Astrocyte (in vitro differentiated cells and primary cell): ENCODE results near the gene MLNR. TPM values are rescaled to one million over a fixed set of nuclear protein-coding genes. Genes with fewer than 3 reads are reported as not detected.

Experiments used
- DNase-seq: peaks from one replicate; pipeline ENCODE4 v3.0.0-alpha.2; 2010; ENCODE audit warnings: low read depth
- FAIRE-seq: peaks from 2 replicates; lab custom pipeline; 2011; peaks lifted over from hg19 to GRCh38; lab: Jason Lieb, UNC
- H2AFZ ChIP-seq: 2 replicates; pipeline ENCODE4 v1.6.0; 2012; ENCODE audit warnings: low read depth, low read length, inconsistent platforms
- H3K27ac ChIP-seq: 2 replicates; pipeline ENCODE4 v1.5.1; 2011; ENCODE audit warnings: low read depth, low read length, inconsistent platforms
- H3K27me3 ChIP-seq: 2 replicates; pipeline ENCODE4 v1.6.0; 2011; ENCODE audit warnings: low read length, inconsistent platforms; ENCODE audit not compliant: insufficient read depth
- H3K36me3 ChIP-seq: 2 replicates; pipeline ENCODE4 v1.5.1; 2011; ENCODE audit warnings: low read length, inconsistent platforms; ENCODE audit not compliant: insufficient read depth
- H3K4me1 ChIP-seq: 2 replicates; pipeline ENCODE4 v1.5.1; 2011; ENCODE audit warnings: low read length, inconsistent platforms; ENCODE audit not compliant: insufficient read depth
- H3K4me2 ChIP-seq: 2 replicates; pipeline ENCODE4 v1.6.0; 2012; ENCODE audit warnings: low read length, inconsistent platforms
- H3K4me3 ChIP-seq: 2 replicates; pipeline ENCODE4 v1.5.1; 2011; ENCODE audit warnings: low read depth, mild to moderate bottlenecking, low read length, inconsistent platforms; ENCODE audit not compliant: insufficient read depth
- H3K79me2 ChIP-seq: 2 replicates; pipeline ENCODE4 v1.6.0; 2012; ENCODE audit warnings: mild to moderate bottlenecking, low read length, inconsistent platforms; ENCODE audit not compliant: insufficient read depth
- H3K9ac ChIP-seq: 2 replicates; pipeline ENCODE4 v1.6.0; 2012; ENCODE audit warnings: mild to moderate bottlenecking, low read length, inconsistent platforms
- H3K9me3 ChIP-seq: 2 replicates; pipeline ENCODE4 v1.5.1; 2012; ENCODE audit warnings: low read depth, mild to moderate bottlenecking, low read length, inconsistent platforms; ENCODE audit not compliant: insufficient read depth
- H4K20me1 ChIP-seq: 2 replicates; pipeline ENCODE4 v1.6.0; 2012; ENCODE audit warnings: low read length, inconsistent platforms; ENCODE audit not compliant: insufficient read depth
- H3K27ac Mint-ChIP-seq: one replicate; pipeline ENCODE4 v1.8.0; 2021; ENCODE audit warnings: mild to moderate bottlenecking, mixed read lengths; ENCODE audit not compliant: unreplicated experiment
- H3K27me3 Mint-ChIP-seq: one replicate; pipeline ENCODE4 v1.8.0; 2021; ENCODE audit warnings: low read depth, mixed read lengths; ENCODE audit not compliant: unreplicated experiment
- H3K36me3 Mint-ChIP-seq: one replicate; pipeline ENCODE4 v1.8.0; 2021; ENCODE audit warnings: low read depth, mixed read lengths; ENCODE audit not compliant: unreplicated experiment
- H3K4me1 Mint-ChIP-seq: one replicate; pipeline ENCODE4 v1.8.0; 2021; ENCODE audit warnings: low read depth, mixed read lengths; ENCODE audit not compliant: unreplicated experiment
- H3K4me3 Mint-ChIP-seq: one replicate; pipeline ENCODE4 v1.8.0; 2021; ENCODE audit warnings: mild to moderate bottlenecking, moderate library complexity, mixed read lengths; ENCODE audit not compliant: unreplicated experiment
- H3K9me3 Mint-ChIP-seq: one replicate; pipeline ENCODE4 v1.8.0; 2021; ENCODE audit warnings: mild to moderate bottlenecking, mixed read lengths; ENCODE audit not compliant: unreplicated experiment
- EZH2 ChIP-seq: IDR thresholded peaks from 2 replicates; pipeline ENCODE4 v1.6.1; 2012; ENCODE audit warnings: mild to moderate bottlenecking, low read length, inconsistent platforms; ENCODE audit not compliant: insufficient read depth
- total RNA-seq: library from RNA; stranded (reverse); gene quantifications from 2 replicates; pipeline ENCODE4 v1.2.1, GENCODE V29; 2021
- TF ChIP-seq, protein P1 (sequence below): IDR thresholded peaks from 2 replicates; pipeline ENCODE4 v1.5.1; 2011; ENCODE audit warnings: low read depth, mild to moderate bottlenecking, inconsistent platforms, low read length, moderate library complexity; ENCODE audit not compliant: insufficient read depth

MLNR gene
- total RNA-seq, 1 donor from 2014 or later = not detected

DNA sequence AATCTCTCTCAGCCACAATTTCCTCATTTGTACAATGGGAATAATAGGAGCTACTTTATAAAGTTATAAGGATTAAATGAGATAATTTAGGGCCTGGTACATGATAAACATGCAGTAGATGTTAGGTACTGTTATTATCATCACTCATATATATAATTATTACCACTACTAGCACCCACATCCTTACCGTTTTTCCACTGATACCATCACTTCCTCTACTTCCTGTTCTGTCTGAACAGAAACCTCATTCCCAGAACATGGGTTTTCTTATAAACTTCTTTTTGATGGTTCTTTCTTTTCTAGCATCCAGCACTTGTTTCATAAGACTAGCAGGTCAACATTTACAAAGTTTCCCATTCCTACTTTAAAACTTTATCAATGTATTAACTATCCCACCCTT lies 33.9 kb downstream of the MLNR start:
- no peak for TF ChIP-seq EZH2
- TF ChIP-seq, protein P1, sequence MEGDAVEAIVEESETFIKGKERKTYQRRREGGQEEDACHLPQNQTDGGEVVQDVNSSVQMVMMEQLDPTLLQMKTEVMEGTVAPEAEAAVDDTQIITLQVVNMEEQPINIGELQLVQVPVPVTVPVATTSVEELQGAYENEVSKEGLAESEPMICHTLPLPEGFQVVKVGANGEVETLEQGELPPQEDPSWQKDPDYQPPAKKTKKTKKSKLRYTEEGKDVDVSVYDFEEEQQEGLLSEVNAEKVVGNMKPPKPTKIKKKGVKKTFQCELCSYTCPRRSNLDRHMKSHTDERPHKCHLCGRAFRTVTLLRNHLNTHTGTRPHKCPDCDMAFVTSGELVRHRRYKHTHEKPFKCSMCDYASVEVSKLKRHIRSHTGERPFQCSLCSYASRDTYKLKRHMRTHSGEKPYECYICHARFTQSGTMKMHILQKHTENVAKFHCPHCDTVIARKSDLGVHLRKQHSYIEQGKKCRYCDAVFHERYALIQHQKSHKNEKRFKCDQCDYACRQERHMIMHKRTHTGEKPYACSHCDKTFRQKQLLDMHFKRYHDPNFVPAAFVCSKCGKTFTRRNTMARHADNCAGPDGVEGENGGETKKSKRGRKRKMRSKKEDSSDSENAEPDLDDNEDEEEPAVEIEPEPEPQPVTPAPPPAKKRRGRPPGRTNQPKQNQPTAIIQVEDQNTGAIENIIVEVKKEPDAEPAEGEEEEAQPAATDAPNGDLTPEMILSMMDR = no peak
- no peak overlapping the region for H3K4me3 Mint-ChIP-seq
- Histone ChIP-seq H3K9ac (no peak overlapping the region), H2AFZ (no peak overlapping the region), H3K4me1 (no peaks in the 10 kb centered on the region), H3K36me3 (peaks cover 7% of the 10 kb centered on the region), H3K4me2 (no peak overlapping the region), H3K27me3 (no peaks in the 10 kb centered on the region), H3K9me3 (no peaks in the 10 kb centered on the region), H4K20me1 (no peaks in the 10 kb centered on the region), H3K4me3 (no peak overlapping the region), H3K79me2 (peaks cover 3% of the 10 kb centered on the region), H3K27ac (no peak overlapping the region)
- H3K36me3 Mint-ChIP-seq = peaks cover 5% of the 10 kb centered on the region
- DNase-seq = no peak
- no peak for FAIRE-seq
- H3K9me3 Mint-ChIP-seq = no peaks in the 10 kb centered on the region
- no peaks in the 10 kb centered on the region for H3K27me3 Mint-ChIP-seq
- H3K27ac Mint-ChIP-seq = no peak overlapping the region
- H3K4me1 Mint-ChIP-seq = no peaks in the 10 kb centered on the region

- no peak overlapping the region for H3K27ac Mint-ChIP-seq
Measured at GRCh38 chr13:49256841-49257240, 36.7 kb downstream of the MLNR start.

More at GRCh38 chr13:49256841-49257240, 36.7 kb downstream of the MLNR start:
- Histone ChIP-seq H3K9me3 (no peaks in the 10 kb centered on the region), H3K27me3 (no peaks in the 10 kb centered on the region), H3K27ac (no peak overlapping the region), H3K79me2 (peaks cover 3% of the 10 kb centered on the region), H3K4me1 (no peaks in the 10 kb centered on the region), H3K36me3 (peaks cover 14% of the 10 kb centered on the region), H4K20me1 (no peaks in the 10 kb centered on the region), H2AFZ (no peak overlapping the region), H3K9ac (no peak overlapping the region), H3K4me3 (no peak overlapping the region), H3K4me2 (no peak overlapping the region)
- Mint-ChIP-seq H3K36me3 (peaks cover 17% of the 10 kb centered on the region), H3K27me3 (no peaks in the 10 kb centered on the region), H3K4me3 (no peak overlapping the region), H3K4me1 (no peaks in the 10 kb centered on the region), H3K9me3 (no peaks in the 10 kb centered on the region)
- no peak for TF ChIP-seq EZH2
- TF ChIP-seq, protein P1 = no peak
- DNase-seq (peak; percentile 8), FAIRE-seq (no peak)
